Activated CD4-positive, alpha-beta memory T cell treated with anti-CD3 and anti-CD28 coated beads for 36 hours (primary cell): ENCODE measurements around the gene MTREX. TPM values are rescaled to one million over a fixed set of nuclear protein-coding genes. Genes with fewer than 3 reads are reported as not detected.
"Not testable (repeated sequence)": the region's sequence is repeated elsewhere in the genome, so short reads cannot be mapped to it uniquely, and the experiment has no call there.

ENCODE experiments used
- CTCF ChIA-PET: fragments of 350-600 bp; sonication (Branson Sonifier 250); formaldehyde crosslinking; loops from one replicate; lab custom pipeline; 2021; ENCODE audit warnings: antibody characterized with exemption, inconsistent platforms; lab: Charles Lee
- POLR2A ChIA-PET: fragments of 350-600 bp; sonication (Branson Sonifier 250); formaldehyde crosslinking; loops from one replicate; lab custom pipeline; 2021; ENCODE audit warnings: antibody characterized with exemption; lab: Charles Lee
- DNase-seq: peaks from one replicate; pipeline ENCODE4 v3.0.0-alpha.2; 2020
- H3K27ac Mint-ChIP-seq: one replicate; pipeline ENCODE4 v1.8.0; 2021; ENCODE audit warnings: mixed read lengths
- H3K27me3 Mint-ChIP-seq: one replicate; pipeline ENCODE4 v1.8.0; 2021; ENCODE audit warnings: mixed read lengths
- H3K36me3 Mint-ChIP-seq: one replicate; pipeline ENCODE4 v1.8.0; 2021; ENCODE audit warnings: mixed read lengths
- H3K4me1 Mint-ChIP-seq: one replicate; pipeline ENCODE4 v1.8.0; 2021; ENCODE audit warnings: low read depth, mixed read lengths
- H3K4me3 Mint-ChIP-seq: one replicate; pipeline ENCODE4 v1.8.0; 2021; ENCODE audit warnings: mild to moderate bottlenecking, mixed read lengths
- H3K9me3 Mint-ChIP-seq: one replicate; pipeline ENCODE4 v1.8.0; 2021; ENCODE audit warnings: mixed read lengths
- intact Hi-C: fragments of 100-400 bp; cut with micrococcal nuclease; formaldehyde crosslinking; loops from one replicate; pipeline ENCODE4 v1.15.1; 2023
- total RNA-seq, 2 experiments: library from RNA; stranded (reverse); gene quantifications; one replicate each; pipeline ENCODE4 v1.2.3, GENCODE V29; 2021

MTREX gene
- total RNA-seq, 2 experiments from 2014 or later: 87.4 to 96.6 TPM

DNA sequence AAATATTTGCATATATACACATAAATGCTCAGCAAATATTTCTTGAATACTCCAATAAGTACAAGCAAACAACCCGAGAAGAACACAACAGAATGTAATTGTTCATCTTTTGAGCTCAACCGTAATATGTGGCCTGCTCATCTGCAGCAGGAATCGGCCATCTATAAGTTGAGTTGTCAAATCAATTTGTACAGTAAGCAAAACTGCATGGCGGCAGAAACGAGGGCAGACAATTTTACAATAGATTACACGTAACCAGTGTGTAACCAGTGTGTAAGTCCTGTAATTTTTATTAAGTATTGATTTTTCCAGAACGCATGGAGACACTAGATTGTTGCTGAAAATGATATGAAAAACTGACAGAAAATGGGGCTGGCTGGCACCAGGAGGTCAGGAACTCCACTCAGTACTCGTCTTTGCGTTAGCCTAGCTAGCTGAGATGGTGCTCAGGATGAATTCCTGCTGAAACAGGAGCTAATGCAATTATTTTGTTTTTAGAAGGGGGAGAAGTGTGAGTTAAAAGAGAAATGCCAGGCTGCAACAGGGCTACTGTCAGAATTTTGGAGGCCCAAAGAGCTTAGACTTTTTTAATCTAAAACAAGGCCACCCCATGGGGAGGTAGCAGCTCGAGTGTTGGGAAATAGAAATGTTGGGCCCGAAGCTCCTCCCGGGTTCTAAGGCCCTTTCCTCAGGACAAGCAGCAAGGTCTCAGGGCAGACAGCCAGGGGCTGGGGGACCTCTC lies 977 bp upstream of the MTREX start:
- Mint-ChIP-seq H3K36me3 (peaks cover 15% of the 10 kb centered on the region), H3K4me3 (no peak overlapping the region), H3K9me3 (peaks cover 3% of the 10 kb centered on the region), H3K27ac (no peak overlapping the region), H3K27me3 (no peaks in the 10 kb centered on the region), H3K4me1 (peaks cover 25% of the 10 kb centered on the region)
- DNase-seq: peak; percentile 14
- POLR2A ChIA-PET: interaction anchor here (0.6 to 2.3 kb wide), 7 partner anchors 9 to 404 kb away, joined by 3 to 6 read pairs (median 4); partner anchors contain the start of gene CDC20B
- CTCF ChIA-PET: interaction anchor here (0.6 to 2.0 kb wide), 10 partner anchors 9 to 385 kb away, joined by 3 to 5 read pairs (median 3); partner anchors contain the start of gene CDC20B
- intact Hi-C loops: loop anchor here (1.0 kb wide), 1 partner anchor 134 kb away; the partner anchor contains the start of gene CDC20B

DNA sequence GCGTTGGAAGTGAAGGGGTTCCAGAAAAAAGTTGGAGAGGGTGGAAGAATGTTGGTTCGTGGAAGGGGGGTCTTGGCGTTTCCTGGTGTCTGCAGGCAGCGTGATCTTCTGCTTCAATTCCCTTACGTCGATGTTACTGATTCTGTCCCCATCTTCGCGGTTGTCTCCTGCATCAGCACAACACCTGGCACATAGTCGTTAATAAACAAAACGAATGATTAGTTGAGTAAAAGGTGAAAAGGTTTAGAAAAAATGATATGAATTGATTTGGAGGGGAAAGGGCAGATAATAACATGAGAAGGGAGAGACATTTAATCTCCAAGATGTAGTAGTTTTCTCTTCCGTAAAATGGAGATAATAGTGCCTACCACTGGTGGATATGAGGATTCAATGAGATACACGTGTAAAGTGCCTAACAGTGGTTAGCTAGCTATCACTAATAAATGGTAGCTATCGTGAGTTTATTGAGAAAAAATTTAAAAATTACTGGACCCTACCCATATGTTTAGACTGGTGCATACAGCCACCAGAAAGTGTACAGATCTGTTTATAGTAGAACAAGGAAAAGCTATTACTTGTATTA lies 556 bp downstream of the MTREX start:
- no peaks in the 10 kb centered on the region for H3K27me3 Mint-ChIP-seq
- ChIA-PET POLR2A (interaction anchor here (1.0 to 2.3 kb wide), 2 partner anchors 31 to 135 kb away, joined by 4 to 6 read pairs; partner anchors contain the start of gene CDC20B), CTCF (interaction anchor here (0.6 to 2.0 kb wide), 9 partner anchors 11 to 383 kb away, joined by 3 to 5 read pairs (median 4); no protein-coding TSS in a partner anchor)
- H3K36me3 Mint-ChIP-seq: peaks cover 10% of the 10 kb centered on the region
- H3K4me1 Mint-ChIP-seq: peaks cover 35% of the 10 kb centered on the region
- DNase-seq: peak; percentile 31
- no peak overlapping the region for H3K4me3 Mint-ChIP-seq
- peaks cover 3% of the 10 kb centered on the region for H3K9me3 Mint-ChIP-seq
- H3K27ac Mint-ChIP-seq: no peak overlapping the region
- intact Hi-C loops: loop anchor here (1.0 kb wide), 2 partner anchors 30 to 81 kb away; partner anchors contain the start of gene MCIDAS

DNA sequence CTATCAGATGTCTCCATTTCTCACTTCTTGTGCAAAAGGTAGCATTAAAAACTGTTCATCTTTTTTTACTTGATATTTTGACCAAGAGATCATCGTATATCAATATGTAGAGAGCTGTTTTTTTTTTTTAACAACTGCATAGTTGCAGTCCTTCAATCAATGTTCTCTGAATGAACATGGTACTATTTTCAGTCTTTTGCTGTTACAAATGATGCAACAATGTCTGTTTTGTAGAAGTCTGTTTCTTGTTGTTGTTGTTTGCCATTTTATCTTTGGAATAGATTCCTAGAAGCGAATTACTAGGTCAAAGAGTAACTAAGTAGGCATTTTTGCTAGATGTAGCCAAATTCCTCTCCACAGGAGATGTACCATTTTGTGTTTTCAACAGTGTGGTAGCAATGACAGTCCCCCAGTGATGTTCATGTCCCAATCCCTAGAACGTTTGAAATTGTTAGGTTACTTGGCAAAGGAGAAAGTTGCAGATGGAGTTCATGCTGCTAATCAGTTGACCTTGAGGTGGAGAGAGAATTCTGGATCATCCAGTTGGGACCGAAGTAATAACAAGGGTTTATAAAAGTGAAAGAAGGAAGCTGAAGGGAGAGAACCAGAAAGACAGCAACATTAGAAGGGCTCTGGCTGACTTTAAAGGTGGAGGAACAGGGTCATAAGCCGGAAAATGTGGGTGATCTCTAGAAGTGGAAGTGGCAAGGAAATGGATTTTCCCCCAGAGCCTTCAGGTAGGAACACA lies 6.3 kb downstream of the MTREX start:
- DNase-seq: no peak
- Mint-ChIP-seq H3K4me3 (no peak overlapping the region), H3K27me3 (no peaks in the 10 kb centered on the region), H3K36me3 (peaks cover 25% of the 10 kb centered on the region), H3K4me1 (peaks cover 52% of the 10 kb centered on the region), H3K9me3 (peaks cover 18% of the 10 kb centered on the region), H3K27ac (no peak overlapping the region)
- intact Hi-C loops: no loop called here
- ChIA-PET CTCF (no interaction called here), POLR2A (no interaction called here)

DNA sequence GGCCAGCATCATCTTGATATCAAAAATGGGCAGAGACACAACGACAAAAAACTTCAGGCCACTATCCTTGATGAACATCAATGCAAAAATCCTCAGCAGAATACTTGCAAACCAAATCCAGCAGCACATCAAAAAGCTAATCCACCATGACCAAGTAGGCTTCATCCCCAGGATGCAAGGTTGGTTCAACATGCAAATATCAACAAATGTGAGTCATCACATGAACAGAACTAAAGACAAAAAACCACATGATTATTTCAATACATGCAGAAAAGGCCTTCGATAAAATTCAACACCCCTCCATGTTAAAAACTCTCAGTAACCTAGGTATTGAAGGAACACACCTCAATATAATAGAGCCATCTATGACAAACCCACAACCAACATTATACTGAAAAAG lies 8.5 kb downstream of the MTREX start:
- no peak for DNase-seq
- CTCF ChIA-PET: interaction anchor here (1.1 kb wide), 1 partner anchor 9 kb away, joined by 3 read pairs; the partner anchor contains the start of genes DHX29 and MTREX
- H3K27me3 Mint-ChIP-seq: no peaks in the 10 kb centered on the region
- POLR2A ChIA-PET: no interaction called here
- H3K4me3 Mint-ChIP-seq: no peak overlapping the region
- intact Hi-C loops: no loop called here
- peaks cover 49% of the 10 kb centered on the region for H3K4me1 Mint-ChIP-seq
- H3K9me3 Mint-ChIP-seq: peaks cover 18% of the 10 kb centered on the region
- peaks cover 23% of the 10 kb centered on the region for H3K36me3 Mint-ChIP-seq
- no peak overlapping the region for H3K27ac Mint-ChIP-seq

DNA sequence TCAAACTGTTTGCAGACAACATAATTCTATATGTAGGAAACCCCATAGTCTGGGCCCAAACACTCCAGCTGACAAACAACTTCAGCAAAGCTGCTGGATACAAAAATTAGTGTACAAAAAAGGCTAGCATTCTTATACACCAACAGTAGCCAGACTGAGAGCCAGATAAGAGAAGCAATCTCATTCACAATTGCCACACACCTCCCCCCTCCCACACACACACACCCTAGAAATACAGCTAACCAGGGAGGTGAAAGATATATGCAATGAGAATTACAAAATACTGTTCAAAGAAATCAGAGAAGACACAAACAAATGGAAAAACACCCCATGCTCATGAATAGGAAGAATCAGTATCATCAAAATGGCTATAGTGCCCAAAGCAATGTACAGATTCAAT lies 9.0 kb downstream of the MTREX start:
- POLR2A ChIA-PET: no interaction called here
- Mint-ChIP-seq H3K27ac (no peak overlapping the region), H3K4me1 (peaks cover 46% of the 10 kb centered on the region), H3K27me3 (no peaks in the 10 kb centered on the region), H3K9me3 (peaks cover 18% of the 10 kb centered on the region), H3K4me3 (no peak overlapping the region), H3K36me3 (peaks cover 20% of the 10 kb centered on the region)
- CTCF ChIA-PET: interaction anchor here (1.1 kb wide), 1 partner anchor 9 kb away, joined by 3 read pairs; the partner anchor contains the start of genes DHX29 and MTREX
- DNase-seq: no peak
- intact Hi-C loops: no loop called here

DNA sequence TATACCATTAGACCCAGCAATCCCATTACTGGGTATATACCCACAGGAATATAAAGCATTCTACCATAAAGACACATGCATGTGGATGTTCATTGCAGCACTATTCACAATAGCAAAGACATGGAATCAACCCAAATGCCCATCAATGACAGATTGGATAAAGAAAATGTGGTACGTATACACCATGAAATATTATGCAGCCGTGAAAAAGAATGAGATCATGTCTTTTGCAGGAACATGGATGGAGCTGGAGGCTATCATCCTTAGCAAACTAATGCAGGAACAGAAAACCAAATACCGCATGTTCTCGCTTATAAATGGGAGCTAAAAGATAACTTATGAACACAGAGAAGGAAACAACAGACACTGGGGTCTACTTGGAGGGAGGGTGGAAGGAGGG lies 10.4 kb downstream of the MTREX start:
- peaks cover 18% of the 10 kb centered on the region for H3K9me3 Mint-ChIP-seq
- DNase-seq, intact Hi-C loops, H3K27me3 Mint-ChIP-seq, CTCF ChIA-PET, H3K27ac Mint-ChIP-seq, H3K4me3 Mint-ChIP-seq: not testable (repeated sequence)
- peaks cover 37% of the 10 kb centered on the region for H3K4me1 Mint-ChIP-seq
- POLR2A ChIA-PET: interaction anchor here (0.6 kb wide), 1 partner anchor 11 kb away, joined by 3 read pairs; the partner anchor contains the start of gene DHX29
- H3K36me3 Mint-ChIP-seq: peaks cover 20% of the 10 kb centered on the region

DNA sequence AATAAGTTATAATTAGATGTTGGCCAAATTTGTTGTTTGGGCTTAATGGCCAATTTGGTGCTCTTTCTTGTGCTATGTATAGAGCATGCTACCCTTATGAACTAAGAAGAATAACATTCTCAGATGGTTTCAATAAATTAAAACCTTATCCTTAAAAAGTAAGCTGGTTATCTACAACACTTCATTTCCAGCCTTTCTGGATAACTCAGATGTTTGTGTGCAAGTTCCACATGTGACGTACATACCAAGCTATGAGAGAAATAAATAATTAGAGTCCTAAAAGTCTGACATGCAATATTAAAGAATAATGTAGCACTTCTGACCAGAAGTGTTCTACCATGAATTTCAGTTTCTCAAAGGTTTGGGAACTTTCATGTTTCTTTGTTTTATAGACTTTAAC lies 11.7 kb downstream of the MTREX start:
- DNase-seq: no peak
- peaks cover 18% of the 10 kb centered on the region for H3K9me3 Mint-ChIP-seq
- ChIA-PET CTCF (interaction anchor here (0.7 to 1.2 kb wide), 2 partner anchors 9 to 11 kb away, joined by 3 to 4 read pairs; no protein-coding TSS in a partner anchor), POLR2A (no interaction called here)
- H3K27me3 Mint-ChIP-seq: no peaks in the 10 kb centered on the region
- no peak overlapping the region for H3K27ac Mint-ChIP-seq
- intact Hi-C loops: no loop called here
- no peak overlapping the region for H3K4me3 Mint-ChIP-seq
- peaks cover 20% of the 10 kb centered on the region for H3K36me3 Mint-ChIP-seq
- H3K4me1 Mint-ChIP-seq: peaks cover 28% of the 10 kb centered on the region

DNA sequence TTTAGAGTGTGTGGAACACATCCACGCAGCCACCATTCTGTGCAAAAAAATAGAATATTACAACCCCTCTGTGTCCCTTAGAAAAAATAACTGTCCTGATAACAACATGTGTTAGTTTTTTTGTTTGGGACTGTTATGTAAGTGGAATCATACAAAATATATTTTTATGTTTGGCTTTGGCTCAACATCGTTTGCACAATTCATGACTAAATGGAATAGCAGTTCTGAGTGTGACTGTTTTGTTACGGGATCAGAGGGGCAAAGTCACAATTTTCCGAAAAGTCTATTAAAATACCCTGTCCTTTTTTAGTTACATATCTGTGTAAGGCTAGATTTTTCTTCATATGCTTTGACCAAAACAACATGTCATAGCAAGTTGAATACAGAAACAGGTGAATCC lies 12.8 kb downstream of the MTREX start:
- DNase-seq: no peak
- H3K4me3 Mint-ChIP-seq: no peak overlapping the region
- H3K36me3 Mint-ChIP-seq: peaks cover 22% of the 10 kb centered on the region
- peaks cover 18% of the 10 kb centered on the region for H3K9me3 Mint-ChIP-seq
- no peaks in the 10 kb centered on the region for H3K27me3 Mint-ChIP-seq
- ChIA-PET POLR2A (no interaction called here), CTCF (interaction anchor here (0.9 to 1.2 kb wide), 2 partner anchors 12 to 371 kb away, joined by 3 to 4 read pairs; no protein-coding TSS in a partner anchor)
- H3K27ac Mint-ChIP-seq: no peak overlapping the region
- intact Hi-C loops: no loop called here
- H3K4me1 Mint-ChIP-seq: peaks cover 25% of the 10 kb centered on the region

DNA sequence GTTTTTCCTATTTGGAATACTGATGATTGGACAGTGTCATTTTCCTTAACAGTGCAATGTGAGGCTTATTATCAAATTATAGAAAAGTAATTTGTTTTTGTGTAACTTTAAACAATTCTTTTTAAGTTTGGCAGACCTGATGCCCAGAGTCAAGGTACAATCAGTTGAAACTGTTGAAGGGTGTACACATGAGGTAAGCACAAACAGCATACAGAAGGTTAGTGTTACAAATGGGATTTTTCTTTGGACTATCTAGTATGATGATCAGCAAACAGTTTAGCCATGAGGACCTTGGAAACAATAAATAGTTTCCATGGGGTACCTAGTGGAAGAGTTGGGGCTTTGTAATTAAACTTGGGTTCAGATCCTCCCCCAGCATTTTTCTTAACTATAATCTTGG lies 16.2 kb downstream of the MTREX start:
- H3K4me3 Mint-ChIP-seq: no peak overlapping the region
- ChIA-PET POLR2A (no interaction called here), CTCF (no interaction called here)
- H3K27ac Mint-ChIP-seq: no peak overlapping the region
- no peak for DNase-seq
- no peaks in the 10 kb centered on the region for H3K27me3 Mint-ChIP-seq
- peaks cover 13% of the 10 kb centered on the region for H3K36me3 Mint-ChIP-seq
- H3K9me3 Mint-ChIP-seq: no peaks in the 10 kb centered on the region
- H3K4me1 Mint-ChIP-seq: peaks cover 23% of the 10 kb centered on the region
- intact Hi-C loops: no loop called here

DNA sequence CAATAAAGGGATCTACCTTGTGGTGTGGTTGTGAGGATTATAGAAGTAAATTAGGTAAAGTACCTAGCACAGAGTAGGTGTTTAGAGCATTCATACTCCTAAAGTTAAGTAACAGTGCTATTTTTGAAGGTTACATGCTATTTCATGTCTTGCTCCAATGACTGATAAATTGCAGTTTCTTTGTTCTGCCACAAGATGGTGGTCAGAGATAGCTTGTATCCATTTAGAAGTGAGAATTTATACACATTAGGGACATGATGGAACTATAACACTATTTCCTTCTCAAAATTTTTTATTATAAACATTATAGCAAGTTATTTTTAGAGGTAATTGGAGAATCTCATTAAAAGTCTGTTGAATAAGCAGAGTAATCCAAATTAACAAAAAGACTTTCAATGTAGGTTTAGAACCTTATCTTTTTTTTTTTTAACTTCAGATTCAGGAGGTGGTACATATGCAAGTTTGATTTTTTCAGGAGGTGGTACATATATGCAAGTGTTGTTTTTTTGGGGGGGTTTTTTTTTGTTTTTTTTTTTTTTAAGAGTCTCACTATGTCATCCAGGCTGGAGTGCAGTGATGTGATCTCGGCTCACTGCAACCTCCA lies 17.1 kb downstream of the MTREX start:
- ChIA-PET CTCF (interaction anchor here (0.6 to 1.4 kb wide), 3 partner anchors 18 to 501 kb away, joined by 3 to 5 read pairs (median 4); no protein-coding TSS in a partner anchor), POLR2A (no interaction called here)
- no peaks in the 10 kb centered on the region for H3K9me3 Mint-ChIP-seq
- H3K4me3 Mint-ChIP-seq: no peak overlapping the region
- no peak for DNase-seq
- H3K27me3 Mint-ChIP-seq: no peaks in the 10 kb centered on the region
- no peak overlapping the region for H3K27ac Mint-ChIP-seq
- H3K4me1 Mint-ChIP-seq: peaks cover 24% of the 10 kb centered on the region
- intact Hi-C loops: loop anchor here (1.0 kb wide), 1 partner anchor 369 kb away; no protein-coding TSS in a partner anchor
- peaks cover 20% of the 10 kb centered on the region for H3K36me3 Mint-ChIP-seq

DNA sequence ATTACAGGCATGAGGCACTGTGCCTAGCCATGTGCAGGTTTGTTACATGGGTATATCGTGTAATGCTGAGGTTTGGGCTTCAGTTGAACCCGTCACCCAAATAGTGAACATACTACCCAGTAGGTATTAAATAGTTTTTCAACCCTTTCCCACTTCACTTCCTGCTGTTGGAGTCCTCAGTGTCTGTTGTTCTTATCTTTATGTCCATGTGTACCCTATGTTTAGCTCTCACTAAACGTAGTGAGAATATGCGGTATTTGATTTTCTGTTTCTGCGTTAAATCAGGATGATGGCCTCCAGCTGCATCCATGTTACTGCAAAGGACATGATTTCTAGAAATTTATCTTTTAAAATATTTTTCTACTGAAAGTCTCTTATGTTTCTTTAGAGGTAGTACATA lies 17.8 kb downstream of the MTREX start:
- DNase-seq: no peak
- Mint-ChIP-seq H3K4me1 (peaks cover 29% of the 10 kb centered on the region), H3K36me3 (peaks cover 25% of the 10 kb centered on the region), H3K4me3 (no peak overlapping the region), H3K9me3 (no peaks in the 10 kb centered on the region), H3K27me3 (no peaks in the 10 kb centered on the region), H3K27ac (no peak overlapping the region)
- intact Hi-C loops: loop anchor here (1.0 kb wide), 1 partner anchor 369 kb away; no protein-coding TSS in a partner anchor
- POLR2A ChIA-PET: no interaction called here
- CTCF ChIA-PET: interaction anchor here (1.0 to 1.4 kb wide), 2 partner anchors 20 to 366 kb away, joined by 3 to 5 read pairs; no protein-coding TSS in a partner anchor
